ENCODE measurements around the gene SOX21. TPM values are rescaled to one million over a fixed set of nuclear protein-coding genes. Genes with fewer than 3 reads are reported as not detected.

Gene SOX21
- total RNA-seq, 1 donor from 2014 or later = not detected

DNA sequence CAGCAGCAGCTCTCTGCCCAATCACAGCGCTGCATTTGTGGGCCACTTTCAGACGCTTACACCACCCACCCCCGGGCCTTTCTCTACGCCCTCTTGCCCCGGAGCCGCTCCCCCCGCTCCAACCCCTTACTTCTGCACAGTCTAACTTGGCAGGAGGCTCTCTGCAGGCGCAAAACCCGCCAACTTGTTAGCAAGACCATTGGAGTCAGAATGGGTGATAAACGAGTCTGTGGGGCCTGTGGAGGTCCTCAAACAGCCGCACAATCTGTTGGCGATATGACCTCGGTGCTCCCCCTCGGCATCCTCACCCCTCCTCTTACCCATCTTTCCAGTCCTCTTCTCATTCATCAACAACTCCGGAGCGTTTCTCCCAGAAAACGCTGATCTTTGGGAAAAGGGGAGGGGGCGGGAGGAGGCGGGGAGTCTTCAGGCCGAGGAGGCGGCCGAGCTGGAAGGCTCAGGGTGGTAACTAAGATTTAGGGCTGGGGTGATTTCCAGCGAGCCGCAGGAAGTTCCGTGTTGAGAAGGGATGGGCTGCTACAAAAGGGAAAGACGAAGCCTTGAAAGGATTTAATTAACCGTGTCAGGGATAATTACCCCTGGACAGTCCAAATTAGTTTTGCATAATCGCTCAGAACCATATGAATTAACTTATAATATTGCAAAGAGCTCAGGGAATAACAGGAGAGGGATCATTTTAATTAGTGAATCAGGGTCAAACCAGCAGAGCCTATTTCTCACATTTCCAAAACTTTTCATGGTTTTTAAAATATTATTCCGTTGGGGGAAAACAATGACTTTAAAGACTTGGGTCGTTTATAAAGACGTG lies 4.1 kb downstream of the SOX21 start:
- DNase-seq (ENCODE audit: low spot score in 2 of 2) = no peak
- no peaks in the 10 kb centered on the region for H3K9me3 ChIP-seq
- H3K27ac ChIP-seq = no peak overlapping the region
- no peaks in the 10 kb centered on the region for H3K36me3 ChIP-seq
- H3K4me1 ChIP-seq = peaks cover 5 to 22% of the 10 kb centered on the region in 2 donors
- peaks cover 32% of the 10 kb centered on the region for H3K27me3 ChIP-seq
- no peak overlapping the region for H3K4me3 ChIP-seq
- intact Hi-C loops (cut with DNase I) = no loop called here
- TF ChIP-seq, protein P1, sequence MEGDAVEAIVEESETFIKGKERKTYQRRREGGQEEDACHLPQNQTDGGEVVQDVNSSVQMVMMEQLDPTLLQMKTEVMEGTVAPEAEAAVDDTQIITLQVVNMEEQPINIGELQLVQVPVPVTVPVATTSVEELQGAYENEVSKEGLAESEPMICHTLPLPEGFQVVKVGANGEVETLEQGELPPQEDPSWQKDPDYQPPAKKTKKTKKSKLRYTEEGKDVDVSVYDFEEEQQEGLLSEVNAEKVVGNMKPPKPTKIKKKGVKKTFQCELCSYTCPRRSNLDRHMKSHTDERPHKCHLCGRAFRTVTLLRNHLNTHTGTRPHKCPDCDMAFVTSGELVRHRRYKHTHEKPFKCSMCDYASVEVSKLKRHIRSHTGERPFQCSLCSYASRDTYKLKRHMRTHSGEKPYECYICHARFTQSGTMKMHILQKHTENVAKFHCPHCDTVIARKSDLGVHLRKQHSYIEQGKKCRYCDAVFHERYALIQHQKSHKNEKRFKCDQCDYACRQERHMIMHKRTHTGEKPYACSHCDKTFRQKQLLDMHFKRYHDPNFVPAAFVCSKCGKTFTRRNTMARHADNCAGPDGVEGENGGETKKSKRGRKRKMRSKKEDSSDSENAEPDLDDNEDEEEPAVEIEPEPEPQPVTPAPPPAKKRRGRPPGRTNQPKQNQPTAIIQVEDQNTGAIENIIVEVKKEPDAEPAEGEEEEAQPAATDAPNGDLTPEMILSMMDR (IDR thresholded peaks at IDR 0.05) = no peak

DNA sequence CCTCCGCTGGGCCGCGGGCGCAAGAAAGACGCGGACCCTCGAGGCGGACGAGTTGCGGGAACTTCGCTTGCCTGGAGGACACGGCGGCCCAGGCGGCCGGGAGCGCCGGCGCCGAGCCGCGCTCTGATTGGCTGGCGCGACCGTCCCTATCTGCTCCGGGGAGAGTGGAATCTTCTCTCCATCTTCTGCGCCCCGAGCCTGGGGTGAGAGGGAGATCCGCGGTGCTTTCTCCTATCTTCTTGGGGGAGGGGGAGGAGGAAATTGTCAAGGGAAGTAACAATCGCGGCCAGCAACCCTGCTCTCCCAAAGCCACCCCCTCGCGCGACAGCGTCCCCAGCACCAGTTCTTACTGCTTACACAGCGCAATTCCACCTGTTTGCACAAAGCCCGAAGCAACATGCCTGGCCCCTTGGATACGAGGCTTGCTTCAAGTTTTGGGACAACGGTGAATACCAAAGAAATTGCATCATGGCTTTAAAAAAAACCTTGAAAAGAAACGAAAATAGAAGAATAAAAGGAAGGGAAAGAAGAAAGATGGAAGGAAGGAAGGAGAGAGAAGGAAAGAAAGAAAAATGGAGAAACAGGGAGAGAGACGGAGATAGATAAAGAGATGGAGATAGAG lies 4.8 kb downstream of the SOX21 start:
- intact Hi-C loops (cut with DNase I) = no loop called here
- peaks cover 5 to 17% of the 10 kb centered on the region in 2 donors for H3K4me1 ChIP-seq
- H3K36me3 ChIP-seq = no peaks in the 10 kb centered on the region
- no peak for DNase-seq (ENCODE audit: low spot score in 2 of 2)
- peaks cover 27% of the 10 kb centered on the region for H3K27me3 ChIP-seq
- peak overlapping the region; percentile 26 to 28 for H3K4me3 ChIP-seq
- TF ChIP-seq, protein P1 (IDR thresholded peaks at IDR 0.05) = no peak
- no peak overlapping the region for H3K27ac ChIP-seq
- H3K9me3 ChIP-seq = no peaks in the 10 kb centered on the region

DNA sequence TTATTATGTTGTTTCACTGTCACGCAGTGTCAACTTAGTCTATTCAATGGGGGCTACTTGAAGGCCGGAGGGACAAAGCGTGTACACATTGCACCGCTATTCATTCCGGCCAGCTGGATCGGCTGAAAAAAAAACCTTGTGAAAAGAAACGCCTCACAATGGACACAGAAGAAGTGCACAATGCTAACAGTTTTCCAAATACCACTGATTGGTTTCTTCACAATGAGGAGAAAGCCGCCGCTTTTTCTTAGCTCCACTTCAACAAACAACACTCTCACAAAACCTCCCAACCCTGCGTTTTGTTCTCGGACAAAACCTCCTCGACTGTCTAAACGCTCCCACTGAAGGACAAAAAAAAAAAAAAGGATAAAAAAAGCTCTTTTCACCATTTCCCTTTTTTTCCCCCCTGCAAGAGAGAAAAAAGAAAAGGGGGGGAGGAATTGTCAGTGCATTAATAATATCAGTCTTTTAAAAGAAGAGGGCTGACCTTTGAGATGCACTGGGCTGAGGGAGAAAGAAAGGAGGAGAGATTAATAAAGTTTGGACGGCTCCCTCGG lies 5.4 kb downstream of the SOX21 start:
- no peak for DNase-seq (ENCODE audit: low spot score in 2 of 2)
- Histone ChIP-seq H3K9me3 (no peaks in the 10 kb centered on the region), H3K27ac (no peak overlapping the region), H3K4me3 (peak overlapping the region; percentile 26 to 28), H3K4me1 (peaks cover under 1 to 11% of the 10 kb centered on the region in 2 donors), H3K27me3 (peaks cover 26% of the 10 kb centered on the region), H3K36me3 (no peaks in the 10 kb centered on the region)
- TF ChIP-seq, protein P1 (IDR thresholded peaks at IDR 0.05) = no peak
- intact Hi-C loops (cut with DNase I) = no loop called here

DNA sequence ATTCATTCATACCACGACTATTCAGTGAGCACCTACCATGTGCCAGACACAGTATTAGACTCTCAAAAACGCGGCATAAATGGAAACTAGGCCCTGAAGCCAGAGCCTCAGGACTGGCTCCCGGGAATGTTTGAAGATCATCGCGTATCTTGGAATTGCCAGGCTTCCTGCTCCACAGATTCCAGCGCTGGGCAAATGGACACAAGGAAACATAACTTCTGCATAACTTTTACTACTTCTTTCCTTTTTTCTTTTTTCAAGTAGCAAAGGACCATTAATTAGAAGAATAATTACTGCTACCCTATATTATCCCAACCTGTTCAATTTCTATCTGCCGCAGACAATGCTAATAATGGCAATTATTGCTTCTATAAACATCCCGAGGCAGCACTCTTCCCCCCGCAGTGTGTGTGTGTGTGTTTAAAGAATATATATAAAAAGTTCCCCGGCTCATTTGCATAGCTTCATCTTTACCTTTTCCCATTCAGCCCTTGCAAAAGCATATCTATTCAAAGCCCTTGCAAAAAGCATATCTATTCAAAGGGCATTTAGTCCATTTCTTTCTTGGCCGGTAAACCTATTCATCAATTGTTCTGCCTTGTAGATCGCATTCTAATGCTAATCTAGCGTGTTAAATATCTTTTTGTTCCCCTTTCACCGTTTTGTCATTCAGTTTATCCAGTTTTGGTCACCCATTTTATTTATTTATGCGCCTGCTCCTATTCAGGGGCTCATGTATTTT lies 6.1 kb downstream of the SOX21 start:
- intact Hi-C loops (cut with DNase I) = no loop called here
- no peaks in the 10 kb centered on the region for H3K9me3 ChIP-seq
- TF ChIP-seq, protein P1 (IDR thresholded peaks at IDR 0.05) = no peak
- peaks cover 0 to 7% of the 10 kb centered on the region in 2 donors for H3K4me1 ChIP-seq
- no peak overlapping the region for H3K27ac ChIP-seq
- H3K27me3 ChIP-seq = peaks cover 29% of the 10 kb centered on the region
- H3K36me3 ChIP-seq = no peaks in the 10 kb centered on the region
- no peak for DNase-seq (ENCODE audit: low spot score in 2 of 2)
- no peak overlapping the region for H3K4me3 ChIP-seq

All from ascending aorta (tissue), 2 donors.